Activated T-cell treated with anti-CD3 and anti-CD28 coated beads, Interleukin-2, amount 50 U/mL, for 4 hours (primary cell): ENCODE results near the gene APRT. TPM values are rescaled to one million over a fixed set of nuclear protein-coding genes. Genes with fewer than 3 reads are reported as not detected.
A peak's percentile ranks its signal among the peaks of the same experiment; 100 is the strongest.

Experiments
- ATAC-seq, 2 donors: fragments of 200-7000 bp; cut with Tn5 transposase; one replicate each; pipeline ENCODE4 v1.10.0; 2021
- DNase-seq: peaks from one replicate; pipeline ENCODE4 v3.0.0-alpha.2; 2020
- H3K27me3 Mint-ChIP-seq: one replicate; pipeline ENCODE4 v1.8.0; 2021; ENCODE audit warnings: low read depth, mixed read lengths
- H3K36me3 Mint-ChIP-seq: one replicate; pipeline ENCODE4 v1.8.0; 2022; ENCODE audit warnings: mixed read lengths; ENCODE audit not compliant: insufficient read depth
- H3K4me1 Mint-ChIP-seq: one replicate; pipeline ENCODE4 v1.8.0; 2021; ENCODE audit warnings: low read depth, mixed read lengths
- H3K4me3 Mint-ChIP-seq: one replicate; pipeline ENCODE4 v1.8.0; 2021; ENCODE audit warnings: mild to moderate bottlenecking, moderate library complexity, mixed read lengths
- H3K9me3 Mint-ChIP-seq: one replicate; pipeline ENCODE4 v1.8.0; 2021; ENCODE audit warnings: mixed read lengths
- total RNA-seq, 3 donors: library from RNA; stranded (reverse); gene quantifications; one replicate each; pipeline ENCODE4 v1.2.1, GENCODE V29; 2021

APRT gene
- total RNA-seq, 3 donors from 2014 or later = 534 to 566 (median 566) TPM

- Mint-ChIP-seq H3K4me1 (peaks cover 45% of the 10 kb centered on the region), H3K36me3 (no peaks in the 10 kb centered on the region), H3K27me3 (no peaks in the 10 kb centered on the region), H3K9me3 (no peaks in the 10 kb centered on the region), H3K4me3 (no peak overlapping the region)
- peak; percentile 2 to 4 for ATAC-seq
- DNase-seq = no peak
Measured at GRCh38 chr16:88784856-88785105, 26.9 kb downstream of the APRT start.

GRCh38 chr16:88784074-88784855, 27.5 kb downstream of the APRT start:
- no peaks in the 10 kb centered on the region for H3K27me3 Mint-ChIP-seq
- no peaks in the 10 kb centered on the region for H3K9me3 Mint-ChIP-seq
- peak; percentile 36 for DNase-seq
- H3K4me1 Mint-ChIP-seq = peaks cover 45% of the 10 kb centered on the region
- no peaks in the 10 kb centered on the region for H3K36me3 Mint-ChIP-seq
- ATAC-seq = no peak
- peak overlapping the region; percentile 87 for H3K4me3 Mint-ChIP-seq

- Mint-ChIP-seq H3K9me3 (no peaks in the 10 kb centered on the region), H3K4me3 (peak overlapping the region; percentile 87), H3K27me3 (no peaks in the 10 kb centered on the region), H3K4me1 (peaks cover 46% of the 10 kb centered on the region), H3K36me3 (no peaks in the 10 kb centered on the region)
- ATAC-seq (no peak), DNase-seq (no peak)
Measured at GRCh38 chr16:88783391-88784073, 28.2 kb downstream of the APRT start.

- Mint-ChIP-seq H3K4me1 (peaks cover 52% of the 10 kb centered on the region), H3K27me3 (no peaks in the 10 kb centered on the region), H3K4me3 (peak overlapping the region; percentile 87), H3K36me3 (no peaks in the 10 kb centered on the region), H3K9me3 (no peaks in the 10 kb centered on the region)
- peak; percentile 74 for ATAC-seq
- peak; percentile 67 for DNase-seq
Measured at GRCh38 chr16:88782454-88783390, 29.0 kb downstream of the APRT start.

GRCh38 chr16:88781140-88782077, 30.3 kb downstream of the APRT start:
- H3K9me3 Mint-ChIP-seq = no peaks in the 10 kb centered on the region
- no peaks in the 10 kb centered on the region for H3K36me3 Mint-ChIP-seq
- peak; percentile 47 to 48 for ATAC-seq
- H3K27me3 Mint-ChIP-seq = no peaks in the 10 kb centered on the region
- peak overlapping the region; percentile 87 for H3K4me3 Mint-ChIP-seq
- peak; percentile 60 for DNase-seq
- H3K4me1 Mint-ChIP-seq = peaks cover 53% of the 10 kb centered on the region

- ATAC-seq (no peak), DNase-seq (no peak)
- Mint-ChIP-seq H3K9me3 (no peaks in the 10 kb centered on the region), H3K36me3 (no peaks in the 10 kb centered on the region), H3K4me1 (peaks cover 53% of the 10 kb centered on the region), H3K4me3 (peak overlapping the region; percentile 87), H3K27me3 (no peaks in the 10 kb centered on the region)
Measured at GRCh38 chr16:88780142-88781062, 31.3 kb downstream of the APRT start.

GRCh38 chr16:88779406-88780141, 32.2 kb downstream of the APRT start:
- Mint-ChIP-seq H3K36me3 (no peaks in the 10 kb centered on the region), H3K27me3 (no peaks in the 10 kb centered on the region), H3K4me3 (peak overlapping the region; percentile 87), H3K9me3 (no peaks in the 10 kb centered on the region), H3K4me1 (peaks cover 53% of the 10 kb centered on the region)
- DNase-seq (no peak), ATAC-seq (no peak)

- DNase-seq (no peak), ATAC-seq (no peak)
- Mint-ChIP-seq H3K4me3 (no peak overlapping the region), H3K36me3 (no peaks in the 10 kb centered on the region), H3K27me3 (no peaks in the 10 kb centered on the region), H3K9me3 (no peaks in the 10 kb centered on the region), H3K4me1 (peaks cover 52% of the 10 kb centered on the region)
Measured at GRCh38 chr16:88778541-88779065, 33.1 kb downstream of the APRT start.

GRCh38 chr16:88778271-88778525, 33.5 kb downstream of the APRT start:
- no peak for ATAC-seq

GRCh38 chr16:88777471-88778270, 34.1 kb downstream of the APRT start:
- DNase-seq (no peak), ATAC-seq (no peak)
- no peak overlapping the region for H3K4me3 Mint-ChIP-seq
- H3K4me1 Mint-ChIP-seq = peaks cover 45% of the 10 kb centered on the region
- no peaks in the 10 kb centered on the region for H3K36me3 Mint-ChIP-seq
- H3K27me3 Mint-ChIP-seq = no peaks in the 10 kb centered on the region
- no peaks in the 10 kb centered on the region for H3K9me3 Mint-ChIP-seq

More at GRCh38 chr16:88778271-88778525, 33.5 kb downstream of the APRT start:
- no peaks in the 10 kb centered on the region for H3K27me3 Mint-ChIP-seq
- peaks cover 48% of the 10 kb centered on the region for H3K4me1 Mint-ChIP-seq
- no peak for DNase-seq
- no peak overlapping the region for H3K4me3 Mint-ChIP-seq
- H3K9me3 Mint-ChIP-seq = no peaks in the 10 kb centered on the region
- no peaks in the 10 kb centered on the region for H3K36me3 Mint-ChIP-seq

GRCh38 chr16:88775825-88776224, 35.9 kb downstream of the APRT start:
- ATAC-seq (no peak), DNase-seq (no peak)
- H3K4me3 Mint-ChIP-seq = no peak overlapping the region
- peaks cover 31% of the 10 kb centered on the region for H3K4me1 Mint-ChIP-seq
- H3K27me3 Mint-ChIP-seq = no peaks in the 10 kb centered on the region
- no peaks in the 10 kb centered on the region for H3K36me3 Mint-ChIP-seq
- H3K9me3 Mint-ChIP-seq = no peaks in the 10 kb centered on the region
